T-cell (primary cell): Measurements from ENCODE around the gene DCLK2. TPM values are rescaled to one million over a fixed set of nuclear protein-coding genes. Genes with fewer than 3 reads are reported as not detected.

Experiments used
- ATAC-seq, 4 experiments: fragments of 200-7000 bp in 3 of 4; fragments of 150-1000 bp in 1 of 4; cut with Tn5 transposase; replicated peaks in 1 of 4; 1 replicate in 3 of 4; 2 replicates in 1 of 4; pipeline ENCODE4 v1.10.0; 2021; ENCODE audit warnings: moderate library complexity in 3 of 4, mild to moderate bottlenecking in 2 of 4, moderate number of reproducible peaks in 1 of 4
- CTCF ChIA-PET, 2 donors: fragments of 300-600 bp; sonication (Branson Sonifier 250); formaldehyde crosslinking; loops; one replicate each; lab custom pipeline; 2022; ENCODE audit warnings: antibody characterized with exemption in 2 of 2; lab: Charles Lee
- POLR2A ChIA-PET, 2 donors: fragments of 300-600 bp; sonication (Branson Sonifier 250); formaldehyde crosslinking; loops; one replicate each; lab custom pipeline; 2022; ENCODE audit warnings: antibody characterized with exemption in 2 of 2; lab: Charles Lee
- DNase-seq, 35 experiments: peaks; one replicate each; pipeline versions ENCODE4 v3.0.0 to v3.0.0-alpha.2; 2013 to 2023
- H3K27ac ChIP-seq: one replicate; pipeline ENCODE4 v1.5.1; 2013; ENCODE audit warnings: low read length
- H3K27me3 ChIP-seq, 2 experiments: replicated peaks in 1 of 2; 1 replicate in 1 of 2; 2 replicates in 1 of 2; pipeline versions ENCODE4 v1.6.1 to v1.7.0; 2013; ENCODE audit warnings: low read length in 1 of 2, mixed read lengths in 1 of 2; ENCODE audit not compliant: control insufficient read depth in 2 of 2, insufficient read depth in 2 of 2; ENCODE audit errors: extremely low read depth in 1 of 2
- H3K36me3 ChIP-seq, 2 donors: 1 replicate in 1 of 2; 2 replicates in 1 of 2; pipeline versions ENCODE4 v1.6.1 to v1.7.0; 2013; ENCODE audit warnings: low read length in 1 of 2; ENCODE audit not compliant: control insufficient read depth in 2 of 2, insufficient read depth in 1 of 2; ENCODE audit errors: extremely low read depth in 1 of 2
- H3K4me1 ChIP-seq, 2 experiments: 1 replicate in 1 of 2; 2 replicates in 1 of 2; pipeline versions ENCODE4 v1.6.1 to v1.7.0; 2013; ENCODE audit warnings: low read length in 2 of 2, mixed read lengths in 1 of 2; ENCODE audit not compliant: insufficient read depth in 2 of 2, control insufficient read depth in 1 of 2; ENCODE audit errors: extremely low read depth in 1 of 2
- H3K4me3 ChIP-seq, 2 donors: 1 replicate in 1 of 2; 2 replicates in 1 of 2; pipeline versions ENCODE4 v1.5.1 to v1.7.0; 2013; ENCODE audit warnings: mild to moderate bottlenecking in 2 of 2, low read length in 1 of 2, moderate library complexity in 1 of 2; ENCODE audit not compliant: control insufficient read depth in 1 of 2; ENCODE audit errors: extremely low read depth in 1 of 2
- H3K9me3 ChIP-seq: 2 replicates; pipeline ENCODE4 v1.7.0; 2013
- H3K27ac Mint-ChIP-seq, 2 donors: one replicate each; pipeline ENCODE4 v1.8.0; 2020 to 2021; ENCODE audit warnings: mild to moderate bottlenecking in 2 of 2, mixed read lengths in 2 of 2
- H3K27me3 Mint-ChIP-seq, 2 donors: one replicate each; pipeline ENCODE4 v1.8.0; 2021 to 2022; ENCODE audit warnings: mixed read lengths in 2 of 2
- H3K36me3 Mint-ChIP-seq: one replicate; pipeline ENCODE4 v1.8.0; 2021; ENCODE audit warnings: mixed read lengths
- H3K4me1 Mint-ChIP-seq, 3 donors: one replicate each; pipeline ENCODE4 v1.8.0; 2020 to 2022; ENCODE audit warnings: mixed read lengths in 3 of 3, mild to moderate bottlenecking in 1 of 3
- H3K4me3 Mint-ChIP-seq, 3 donors: one replicate each; pipeline ENCODE4 v1.8.0; 2020 to 2022; ENCODE audit warnings: mild to moderate bottlenecking in 3 of 3, mixed read lengths in 3 of 3, moderate library complexity in 3 of 3
- H3K9me3 Mint-ChIP-seq, 3 donors: one replicate each; pipeline ENCODE4 v1.8.0; 2020 to 2022; ENCODE audit warnings: mixed read lengths in 3 of 3
- WGBS: methylation state at CpG from one replicate; pipeline ENCODE4 v1.1.5; 2013; ENCODE audit warnings: missing lambda C conversion rate; ENCODE audit not compliant: insufficient coverage; 5-methylcytosine and 5-hydroxymethylcytosine counted together
- total RNA-seq, 35 experiments: library from RNA in 6 of 35; stranded (reverse) in 6 of 35; fragments of 120-200 nt in 1 of 35; gene quantifications; one replicate each; pipeline versions ENCODE4 v1.2.1 to v1.2.4 and lab custom pipeline; 2013 to 2026

Gene DCLK2
- total RNA-seq, 5 donors from 2014 or later (not counting 1 experiment from before 2014, with no cell fraction given): 0.10 to 0.35 (median 0.15) TPM; not detected in 2

DNA sequence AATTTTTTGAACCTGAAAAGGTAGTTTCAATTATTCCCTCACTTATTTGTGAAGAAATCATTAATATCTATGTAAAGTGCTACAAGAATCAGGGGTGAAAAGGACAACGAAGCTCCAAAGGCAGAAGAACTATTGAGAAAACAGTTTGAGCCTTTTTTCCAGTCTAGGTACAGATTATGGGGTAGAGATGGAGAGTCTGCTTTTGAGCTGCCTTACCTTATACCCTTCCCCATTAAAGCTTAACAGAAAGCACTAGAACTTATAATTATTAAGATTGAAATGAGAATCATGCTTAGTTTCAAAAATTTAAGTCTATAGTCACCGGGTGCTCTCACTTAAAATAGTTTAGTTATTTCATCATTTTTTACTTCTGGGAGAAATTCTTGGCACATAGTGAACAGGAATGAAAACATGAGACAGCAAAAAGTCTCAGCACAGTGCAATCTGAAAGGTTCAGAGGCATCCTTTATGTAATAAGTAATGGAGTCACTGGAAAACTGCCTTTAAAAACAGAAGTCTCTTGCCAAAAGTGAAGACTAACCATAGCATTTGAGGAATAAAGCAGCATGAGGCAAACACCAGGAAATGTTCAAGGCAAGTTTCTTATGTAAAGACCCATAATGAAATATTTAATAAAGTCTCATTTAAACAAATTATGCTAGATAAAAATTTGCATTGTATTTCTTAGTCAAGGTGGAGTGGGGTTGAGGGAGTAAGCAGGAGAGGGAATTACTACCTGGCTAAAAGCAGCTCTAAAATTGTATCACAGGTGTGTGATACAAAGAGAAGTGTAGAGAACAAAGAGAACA, 5.1 kb upstream of the DCLK2 start:
- peaks cover 0 to 13% of the 10 kb centered on the region in 2 experiments for H3K27me3 ChIP-seq
- peaks cover 25 to 29% of the 10 kb centered on the region in 2 donors for H3K27me3 Mint-ChIP-seq
- WGBS: no CpG with 5 or more reads among the region's 2 CpGs
- no peak overlapping the region for H3K4me3 Mint-ChIP-seq
- ChIA-PET CTCF (no interaction called here), POLR2A (no interaction called here)
- no peaks in the 10 kb centered on the region for H3K9me3 ChIP-seq
- no peaks in the 10 kb centered on the region for H3K4me1 Mint-ChIP-seq
- no peak overlapping the region for H3K27ac ChIP-seq
- no peaks in the 10 kb centered on the region for H3K36me3 Mint-ChIP-seq
- H3K4me3 ChIP-seq: no peak overlapping the region
- H3K27ac Mint-ChIP-seq: no peak overlapping the region
- H3K9me3 Mint-ChIP-seq: peaks cover 0 to 5% (median 4%) of the 10 kb centered on the region in 3 donors
- ATAC-seq: no peak
- no peak for DNase-seq
- peaks cover 0 to 1% of the 10 kb centered on the region in 2 experiments for H3K4me1 ChIP-seq
- no peaks in the 10 kb centered on the region for H3K36me3 ChIP-seq

DNA sequence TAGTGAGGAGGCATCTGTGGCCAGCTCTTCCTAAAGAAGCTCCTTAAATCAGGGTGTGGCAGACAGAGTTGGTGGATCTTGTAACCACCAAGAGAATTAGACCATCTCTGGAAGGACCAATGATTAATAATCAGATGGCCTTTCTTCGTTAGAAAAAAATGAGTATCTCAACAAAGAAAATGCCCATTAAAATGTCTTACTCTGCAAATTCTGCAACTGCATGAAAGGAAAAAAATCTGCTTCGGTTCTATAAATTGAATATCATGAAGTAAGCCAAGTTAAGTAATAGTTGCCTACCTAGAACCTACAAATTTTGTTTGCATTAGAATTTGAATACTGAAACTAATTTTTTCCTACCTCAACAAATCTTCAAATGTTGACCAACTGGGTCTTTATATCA, 4.2 kb upstream of the DCLK2 start:
- H3K36me3 ChIP-seq: no peaks in the 10 kb centered on the region
- CTCF ChIA-PET: no interaction called here
- Mint-ChIP-seq H3K4me1 (no peaks in the 10 kb centered on the region), H3K27ac (no peak overlapping the region), H3K4me3 (no peak overlapping the region), H3K9me3 (peaks cover 0 to 5% (median 4%) of the 10 kb centered on the region in 3 donors), H3K36me3 (no peaks in the 10 kb centered on the region), H3K27me3 (peaks cover 19 to 26% of the 10 kb centered on the region in 2 donors)
- DNase-seq (no peak), ATAC-seq (no peak)
- no peak overlapping the region for H3K27ac ChIP-seq
- H3K4me3 ChIP-seq: no peak overlapping the region
- H3K9me3 ChIP-seq: no peaks in the 10 kb centered on the region
- no CpG with 5 or more reads among the region's 2 CpGs for WGBS
- peaks cover 0 to 9% of the 10 kb centered on the region in 2 experiments for H3K4me1 ChIP-seq
- POLR2A ChIA-PET: no interaction called here
- peaks cover under 1 to 19% of the 10 kb centered on the region in 2 experiments for H3K27me3 ChIP-seq

DNA sequence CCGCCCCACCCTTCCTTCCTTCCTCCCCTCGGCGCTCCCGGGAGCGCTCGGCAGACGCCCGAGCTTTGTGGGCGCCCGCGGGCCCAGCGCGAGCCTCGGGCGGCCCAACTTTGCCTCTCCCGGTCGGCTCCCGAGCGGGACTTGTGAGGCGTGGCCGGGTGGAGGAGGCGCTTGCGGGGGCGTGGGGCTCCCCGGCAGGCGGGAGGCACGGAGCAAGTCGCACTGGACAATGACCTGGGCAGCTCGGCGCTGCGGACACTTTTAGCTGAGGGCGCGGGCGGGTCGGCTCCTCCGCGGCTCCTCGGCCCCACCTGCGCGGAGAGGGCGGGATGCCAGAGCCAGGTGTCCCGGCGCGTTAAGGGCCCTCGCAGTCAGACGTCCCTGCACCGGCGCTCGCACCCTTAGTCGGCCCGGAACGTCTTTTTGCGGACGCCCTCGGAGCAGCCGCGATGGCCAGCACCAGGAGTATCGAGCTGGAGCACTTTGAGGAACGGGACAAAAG, 385 bp downstream of the DCLK2 start:
- Histone ChIP-seq H3K27ac (no peak overlapping the region), H3K9me3 (no peaks in the 10 kb centered on the region), H3K4me1 (peaks cover 0 to 11% of the 10 kb centered on the region in 2 experiments), H3K4me3 (peak overlapping the region in 1 of 2 donors; percentile 51), H3K36me3 (no peaks in the 10 kb centered on the region), H3K27me3 (peaks cover 5 to 28% of the 10 kb centered on the region in 2 experiments)
- DNase-seq: no peak
- 2% methylated on average over 58 of the region's 59 CpGs for whole genome bisulfite sequencing
- peak in 1 of 4 experiments; percentile 27 for ATAC-seq
- Mint-ChIP-seq H3K4me3 (peak overlapping the region in 2 of 3 donors; percentile 46 to 72), H3K4me1 (peaks cover 0 to 5% (median 4%) of the 10 kb centered on the region in 3 donors), H3K36me3 (no peaks in the 10 kb centered on the region), H3K27me3 (peaks cover 33 to 45% of the 10 kb centered on the region in 2 donors), H3K27ac (no peak overlapping the region), H3K9me3 (peaks cover 0 to 5% (median 4%) of the 10 kb centered on the region in 3 donors)
- CTCF ChIA-PET: no interaction called here
- POLR2A ChIA-PET: no interaction called here

DNA sequence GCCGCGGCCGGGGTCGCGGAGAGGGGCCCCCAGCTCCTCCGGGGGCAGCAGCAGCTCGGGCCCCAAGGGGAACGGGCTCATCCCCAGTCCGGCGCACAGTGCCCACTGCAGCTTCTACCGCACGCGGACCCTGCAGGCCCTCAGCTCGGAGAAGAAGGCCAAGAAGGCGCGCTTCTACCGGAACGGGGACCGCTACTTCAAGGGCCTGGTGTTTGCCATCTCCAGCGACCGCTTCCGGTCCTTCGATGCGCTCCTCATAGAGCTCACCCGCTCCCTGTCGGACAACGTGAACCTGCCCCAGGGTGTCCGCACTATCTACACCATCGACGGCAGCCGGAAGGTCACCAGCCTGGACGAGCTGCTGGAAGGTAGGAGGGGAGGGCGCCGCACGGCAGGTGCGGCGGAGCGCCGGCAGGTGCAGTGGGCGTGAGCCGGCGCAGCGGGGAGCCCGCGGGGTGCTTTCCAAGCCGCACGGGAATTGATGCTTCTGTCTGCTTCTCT, 886 bp downstream of the DCLK2 start:
- Mint-ChIP-seq H3K27me3 (peaks cover 33 to 45% of the 10 kb centered on the region in 2 donors), H3K9me3 (peaks cover 0 to 5% (median 4%) of the 10 kb centered on the region in 3 donors), H3K27ac (no peak overlapping the region), H3K4me3 (peak overlapping the region; percentile 69 to 75 (median 72)), H3K4me1 (peaks cover 0 to 5% (median 4%) of the 10 kb centered on the region in 3 donors), H3K36me3 (no peaks in the 10 kb centered on the region)
- H3K4me3 ChIP-seq: peak overlapping the region in 1 of 2 donors; percentile 51
- peak in 1 of 35 experiments; percentile 1 for DNase-seq
- peaks cover 0 to 11% of the 10 kb centered on the region in 2 experiments for H3K4me1 ChIP-seq
- peaks cover 5 to 28% of the 10 kb centered on the region in 2 experiments for H3K27me3 ChIP-seq
- 1% methylated on average over 37 of the region's 47 CpGs for WGBS
- ATAC-seq: peak in 1 of 4 experiments; percentile 30
- H3K27ac ChIP-seq: no peak overlapping the region
- no peaks in the 10 kb centered on the region for H3K36me3 ChIP-seq
- H3K9me3 ChIP-seq: no peaks in the 10 kb centered on the region
- CTCF ChIA-PET: no interaction called here
- POLR2A ChIA-PET: no interaction called here

DNA sequence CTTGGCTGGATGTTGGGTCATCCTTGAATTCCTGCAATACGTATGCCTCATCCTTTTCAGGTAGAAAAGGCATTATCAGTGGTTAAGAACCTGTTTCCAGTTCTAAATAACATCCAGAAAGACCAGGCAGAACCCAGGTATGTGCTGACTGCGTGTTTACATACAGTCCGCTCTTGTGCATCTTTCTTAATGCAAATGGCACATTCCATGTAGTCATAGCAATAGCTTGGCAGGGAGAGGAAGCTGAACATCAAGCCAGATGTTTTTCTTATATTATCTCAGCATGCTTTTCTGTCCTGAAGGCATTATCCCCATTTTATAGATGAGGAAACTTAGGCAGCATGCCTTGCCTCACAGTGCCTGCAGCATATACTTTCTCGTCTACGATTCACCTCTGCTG, 2.1 kb downstream of the DCLK2 start:
- H3K4me3 ChIP-seq: no peak overlapping the region
- 60% methylated on average over 1 of the region's 5 CpGs for WGBS
- CTCF ChIA-PET: no interaction called here
- DNase-seq (no peak), ATAC-seq (no peak)
- POLR2A ChIA-PET: no interaction called here
- no peaks in the 10 kb centered on the region for H3K36me3 Mint-ChIP-seq
- H3K27ac Mint-ChIP-seq: no peak overlapping the region
- peaks cover 0 to 5% (median 4%) of the 10 kb centered on the region in 3 donors for H3K4me1 Mint-ChIP-seq
- H3K36me3 ChIP-seq: no peaks in the 10 kb centered on the region
- H3K9me3 ChIP-seq: no peaks in the 10 kb centered on the region
- H3K27ac ChIP-seq: no peak overlapping the region
- H3K27me3 Mint-ChIP-seq: peaks cover 31 to 38% of the 10 kb centered on the region in 2 donors
- H3K4me3 Mint-ChIP-seq: no peak overlapping the region
- H3K4me1 ChIP-seq: peaks cover 0 to 11% of the 10 kb centered on the region in 2 experiments
- H3K27me3 ChIP-seq: peaks cover 5 to 28% of the 10 kb centered on the region in 2 experiments
- no peaks in the 10 kb centered on the region for H3K9me3 Mint-ChIP-seq

DNA sequence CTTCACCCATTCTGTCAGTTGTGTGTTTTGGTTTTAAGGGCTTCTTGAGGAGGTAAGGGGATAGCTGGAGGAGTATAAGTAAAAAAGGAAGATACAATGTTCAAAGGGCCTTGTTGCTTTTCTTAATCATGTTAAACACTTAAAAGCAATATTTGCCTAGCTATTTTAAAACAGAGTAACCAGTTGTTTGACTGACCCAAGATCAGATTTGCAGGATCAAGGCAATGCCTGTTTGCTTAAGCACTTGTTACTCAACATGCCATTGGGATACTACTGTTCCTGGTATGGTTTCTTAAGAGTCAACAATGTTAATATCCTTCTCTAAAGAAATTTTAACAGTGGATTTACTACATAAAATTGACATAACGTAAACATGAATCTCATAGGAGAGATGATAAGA, 2.6 kb downstream of the DCLK2 start:
- no peaks in the 10 kb centered on the region for H3K36me3 ChIP-seq
- no CpG with 5 or more reads among the region's 1 CpG for WGBS
- CTCF ChIA-PET: no interaction called here
- no peak for DNase-seq
- no peaks in the 10 kb centered on the region for H3K9me3 Mint-ChIP-seq
- no peak overlapping the region for H3K27ac Mint-ChIP-seq
- no peak overlapping the region for H3K27ac ChIP-seq
- H3K9me3 ChIP-seq: no peaks in the 10 kb centered on the region
- no peak overlapping the region for H3K4me3 ChIP-seq
- no peak overlapping the region for H3K4me3 Mint-ChIP-seq
- POLR2A ChIA-PET: no interaction called here
- H3K4me1 ChIP-seq: peaks cover 0 to 11% of the 10 kb centered on the region in 2 experiments
- H3K4me1 Mint-ChIP-seq: peaks cover 0 to 5% (median 4%) of the 10 kb centered on the region in 3 donors
- peaks cover 5 to 28% of the 10 kb centered on the region in 2 experiments for H3K27me3 ChIP-seq
- peaks cover 29 to 37% of the 10 kb centered on the region in 2 donors for H3K27me3 Mint-ChIP-seq
- no peak for ATAC-seq
- no peaks in the 10 kb centered on the region for H3K36me3 Mint-ChIP-seq
